ENCODE results near the gene KCNK13. TPM values are rescaled to one million over a fixed set of nuclear protein-coding genes. Genes with fewer than 3 reads are reported as not detected.
"Not testable (repeated sequence)": the region's sequence is repeated elsewhere in the genome, so short reads cannot be mapped to it uniquely, and the experiment has no call there.

KCNK13 gene
- total RNA-seq, 2 donors from 2014 or later = 0.15 to 0.32 TPM

DNA sequence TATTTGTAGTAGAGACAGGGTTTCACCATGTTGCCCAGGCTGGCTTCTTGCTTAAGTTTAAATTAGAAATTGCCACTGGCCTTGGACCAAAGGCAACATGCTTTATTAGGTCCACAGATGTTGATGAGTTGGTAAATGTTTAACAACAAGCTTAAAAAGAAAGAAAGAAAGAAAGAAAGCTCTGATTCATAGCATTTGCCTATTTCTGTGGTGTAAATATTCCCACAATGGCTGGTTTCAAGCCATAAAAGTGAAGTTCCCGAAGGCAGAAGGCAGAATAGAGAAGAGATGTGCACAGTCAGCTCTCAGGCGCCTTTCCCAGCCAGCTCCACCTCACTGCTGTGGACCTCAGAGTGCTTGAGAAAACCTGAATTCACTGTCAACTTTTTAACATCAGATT is 26.4 kb downstream of the KCNK13 start:
- H3K27me3 ChIP-seq = no peaks in the 10 kb centered on the region
- H3K36me3 ChIP-seq = no peaks in the 10 kb centered on the region
- no peak overlapping the region for H3K4me3 ChIP-seq
- no peak overlapping the region for H3K27ac ChIP-seq
- no peak overlapping the region for H3K9ac ChIP-seq (ENCODE audit: low read depth in 2 of 2, low read length in 2 of 2)
- DNase-seq = no peak
- intact Hi-C loops (cut with DNase I) = no loop called here
- no peaks in the 10 kb centered on the region for H3K9me3 ChIP-seq
- no peaks in the 10 kb centered on the region for H3K4me1 ChIP-seq
- TF ChIP-seq, protein P1, sequence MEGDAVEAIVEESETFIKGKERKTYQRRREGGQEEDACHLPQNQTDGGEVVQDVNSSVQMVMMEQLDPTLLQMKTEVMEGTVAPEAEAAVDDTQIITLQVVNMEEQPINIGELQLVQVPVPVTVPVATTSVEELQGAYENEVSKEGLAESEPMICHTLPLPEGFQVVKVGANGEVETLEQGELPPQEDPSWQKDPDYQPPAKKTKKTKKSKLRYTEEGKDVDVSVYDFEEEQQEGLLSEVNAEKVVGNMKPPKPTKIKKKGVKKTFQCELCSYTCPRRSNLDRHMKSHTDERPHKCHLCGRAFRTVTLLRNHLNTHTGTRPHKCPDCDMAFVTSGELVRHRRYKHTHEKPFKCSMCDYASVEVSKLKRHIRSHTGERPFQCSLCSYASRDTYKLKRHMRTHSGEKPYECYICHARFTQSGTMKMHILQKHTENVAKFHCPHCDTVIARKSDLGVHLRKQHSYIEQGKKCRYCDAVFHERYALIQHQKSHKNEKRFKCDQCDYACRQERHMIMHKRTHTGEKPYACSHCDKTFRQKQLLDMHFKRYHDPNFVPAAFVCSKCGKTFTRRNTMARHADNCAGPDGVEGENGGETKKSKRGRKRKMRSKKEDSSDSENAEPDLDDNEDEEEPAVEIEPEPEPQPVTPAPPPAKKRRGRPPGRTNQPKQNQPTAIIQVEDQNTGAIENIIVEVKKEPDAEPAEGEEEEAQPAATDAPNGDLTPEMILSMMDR (IDR thresholded peaks at IDR 0.05) = no peak

DNA sequence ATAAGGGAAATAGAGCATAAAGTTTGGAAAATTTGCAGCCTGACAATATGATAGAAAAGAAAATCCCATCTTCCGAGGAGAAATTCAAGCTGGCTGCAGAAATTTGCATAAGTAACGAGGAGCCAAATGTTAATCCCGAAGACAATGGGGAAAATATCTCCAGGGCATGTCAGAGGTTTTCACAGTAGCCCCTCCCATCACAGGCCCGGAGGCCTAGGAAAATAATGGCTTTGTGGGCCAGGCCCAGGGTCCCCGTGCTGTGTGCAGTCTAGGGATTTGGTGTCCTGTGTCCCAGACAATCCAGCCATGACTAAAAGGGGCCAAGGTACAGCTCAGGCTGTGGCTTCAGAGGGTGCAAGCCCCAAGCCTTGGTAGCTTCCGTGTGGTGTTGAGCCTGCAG is 27.7 kb downstream of the KCNK13 start:
- H3K4me1 ChIP-seq; H3K27ac ChIP-seq; H3K9ac ChIP-seq (ENCODE audit: low read depth in 2 of 2, low read length in 2 of 2); H3K9me3 ChIP-seq; H3K36me3 ChIP-seq; H3K4me3 ChIP-seq; intact Hi-C loops (cut with DNase I); H3K27me3 ChIP-seq; DNase-seq: not testable (repeated sequence)

DNA sequence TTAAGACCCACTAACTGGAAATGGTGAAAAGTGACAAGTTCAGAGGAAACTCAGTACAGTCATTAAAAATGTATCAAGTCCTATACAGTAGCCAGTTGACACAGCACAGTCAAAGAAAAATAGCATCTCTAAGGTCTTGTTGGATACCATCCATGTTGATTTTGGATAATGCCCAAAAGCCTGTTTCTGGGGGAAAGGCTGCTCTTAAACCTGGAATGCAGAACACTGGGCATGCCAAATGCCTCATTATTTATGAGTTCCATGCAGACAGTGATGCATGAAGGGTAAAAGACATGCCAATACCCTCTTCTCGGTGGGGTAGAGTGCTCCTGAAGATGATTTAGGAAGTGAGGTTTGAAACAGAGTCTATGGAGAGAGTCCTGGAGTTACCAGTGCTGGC is 29.6 kb downstream of the KCNK13 start:
- Histone ChIP-seq H3K4me1 (no peaks in the 10 kb centered on the region), H3K9ac (ENCODE audit: low read depth in 2 of 2, low read length in 2 of 2) (no peak overlapping the region), H3K27me3 (no peaks in the 10 kb centered on the region), H3K9me3 (no peaks in the 10 kb centered on the region), H3K36me3 (no peaks in the 10 kb centered on the region), H3K4me3 (no peak overlapping the region), H3K27ac (no peak overlapping the region)
- intact Hi-C loops (cut with DNase I) = no loop called here
- DNase-seq = no peak
- TF ChIP-seq, protein P1 (IDR thresholded peaks at IDR 0.05) = no peak

DNA sequence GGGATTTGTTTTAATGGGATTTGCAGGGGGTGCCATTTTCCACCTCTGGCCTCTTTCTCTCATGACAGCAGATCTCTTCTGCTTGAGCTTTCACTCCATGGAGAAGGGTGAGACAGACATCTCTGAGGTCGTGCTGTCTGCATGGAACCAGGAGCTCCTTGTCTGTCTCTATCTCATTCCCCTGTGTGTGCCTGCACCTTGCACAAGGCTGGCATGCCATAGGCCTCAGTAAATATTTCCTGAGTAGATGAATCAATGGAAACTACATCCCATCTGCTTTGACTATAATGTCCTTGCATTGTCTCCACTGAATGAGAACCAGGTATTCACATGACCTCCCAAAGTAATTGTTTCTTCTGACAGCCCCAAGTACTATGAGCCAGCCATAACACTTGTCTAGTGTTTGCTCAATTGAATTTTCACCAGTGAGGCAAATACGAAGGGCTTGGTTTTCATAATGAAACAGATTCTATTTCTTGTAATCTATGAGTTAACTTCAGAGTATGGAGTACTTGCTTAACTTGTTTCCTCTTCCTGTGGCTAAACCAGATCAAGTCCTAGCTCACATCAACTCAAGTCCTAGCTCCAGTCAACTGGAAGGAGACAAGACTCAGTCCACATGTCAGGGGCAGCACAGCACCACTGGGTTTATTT is 32.3 kb downstream of the KCNK13 start:
- intact Hi-C loops (cut with DNase I) = no loop called here
- no peak overlapping the region for H3K27ac ChIP-seq

DNA sequence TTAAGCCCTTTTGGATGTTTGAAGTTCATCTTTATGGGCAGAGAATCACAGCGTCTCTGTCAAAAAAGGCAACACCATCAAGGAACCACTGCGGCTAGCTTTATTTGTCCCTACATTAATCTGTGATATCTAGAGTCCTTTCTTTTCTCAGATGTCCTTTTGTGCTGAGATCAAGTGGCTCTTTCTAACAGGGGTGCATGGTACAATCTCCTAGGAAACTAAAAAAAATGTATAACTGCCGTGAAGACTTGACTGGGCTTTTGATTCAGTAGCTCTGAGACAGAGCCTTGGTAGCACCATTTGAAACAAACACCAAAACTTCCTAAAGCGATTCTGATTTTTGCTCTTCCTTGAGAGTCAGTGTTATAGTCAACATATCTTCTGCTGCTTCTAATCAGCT is 33.3 kb downstream of the KCNK13 start:
- H3K4me3 ChIP-seq = no peak overlapping the region
- no peak overlapping the region for H3K27ac ChIP-seq
- no peaks in the 10 kb centered on the region for H3K27me3 ChIP-seq
- no peaks in the 10 kb centered on the region for H3K9me3 ChIP-seq
- DNase-seq = no peak
- TF ChIP-seq, protein P1 (IDR thresholded peaks at IDR 0.05) = no peak
- no peak overlapping the region for H3K9ac ChIP-seq (ENCODE audit: low read depth in 2 of 2, low read length in 2 of 2)
- H3K4me1 ChIP-seq = no peaks in the 10 kb centered on the region
- intact Hi-C loops (cut with DNase I) = no loop called here
- H3K36me3 ChIP-seq = no peaks in the 10 kb centered on the region

More for the DNA sequence above, 32.3 kb downstream of the KCNK13 start:
- TF ChIP-seq, protein P1 (IDR thresholded peaks at IDR 0.05) = no peak
- DNase-seq = no peak
- Histone ChIP-seq H3K36me3 (no peaks in the 10 kb centered on the region), H3K27me3 (no peaks in the 10 kb centered on the region), H3K9me3 (no peaks in the 10 kb centered on the region), H3K4me1 (no peaks in the 10 kb centered on the region), H3K9ac (ENCODE audit: low read depth in 2 of 2, low read length in 2 of 2) (no peak overlapping the region), H3K4me3 (no peak overlapping the region)

DNA sequence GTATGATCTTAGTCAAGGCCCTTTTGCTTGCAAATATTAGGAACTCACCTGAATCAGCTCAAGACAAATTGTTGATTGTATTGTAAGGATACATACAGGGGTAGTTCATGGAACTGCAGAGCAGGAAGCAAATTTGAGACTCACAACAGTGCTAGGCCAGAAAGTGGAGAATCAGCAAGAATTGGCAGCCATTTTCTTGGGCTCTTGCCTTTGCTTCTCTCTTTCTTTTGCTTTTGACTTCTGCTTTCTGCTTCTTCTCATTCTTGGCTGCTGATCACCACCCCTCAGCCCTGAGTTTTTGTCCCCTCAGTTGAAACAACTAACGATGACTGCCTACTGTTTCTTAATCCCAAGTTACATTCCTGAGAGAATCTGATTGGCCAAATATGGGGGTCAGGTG is 34.8 kb downstream of the KCNK13 start:
- no peak for DNase-seq
- Histone ChIP-seq H3K9me3 (no peaks in the 10 kb centered on the region), H3K27me3 (no peaks in the 10 kb centered on the region), H3K4me1 (no peaks in the 10 kb centered on the region), H3K27ac (no peak overlapping the region), H3K4me3 (no peak overlapping the region), H3K9ac (ENCODE audit: low read depth in 2 of 2, low read length in 2 of 2) (no peak overlapping the region), H3K36me3 (no peaks in the 10 kb centered on the region)
- intact Hi-C loops (cut with DNase I) = no loop called here
- TF ChIP-seq, protein P1 (IDR thresholded peaks at IDR 0.05) = no peak
